ENCODE measurements around the gene XPR1. TPM values are rescaled to one million over a fixed set of nuclear protein-coding genes. Genes with fewer than 3 reads are reported as not detected.

The XPR1 gene
- total and polyA plus RNA-seq, 2 donors (not counting 3 experiments of a cell fraction or from before 2014, with no cell fraction given): 23.9 to 26.7 TPM

DNA sequence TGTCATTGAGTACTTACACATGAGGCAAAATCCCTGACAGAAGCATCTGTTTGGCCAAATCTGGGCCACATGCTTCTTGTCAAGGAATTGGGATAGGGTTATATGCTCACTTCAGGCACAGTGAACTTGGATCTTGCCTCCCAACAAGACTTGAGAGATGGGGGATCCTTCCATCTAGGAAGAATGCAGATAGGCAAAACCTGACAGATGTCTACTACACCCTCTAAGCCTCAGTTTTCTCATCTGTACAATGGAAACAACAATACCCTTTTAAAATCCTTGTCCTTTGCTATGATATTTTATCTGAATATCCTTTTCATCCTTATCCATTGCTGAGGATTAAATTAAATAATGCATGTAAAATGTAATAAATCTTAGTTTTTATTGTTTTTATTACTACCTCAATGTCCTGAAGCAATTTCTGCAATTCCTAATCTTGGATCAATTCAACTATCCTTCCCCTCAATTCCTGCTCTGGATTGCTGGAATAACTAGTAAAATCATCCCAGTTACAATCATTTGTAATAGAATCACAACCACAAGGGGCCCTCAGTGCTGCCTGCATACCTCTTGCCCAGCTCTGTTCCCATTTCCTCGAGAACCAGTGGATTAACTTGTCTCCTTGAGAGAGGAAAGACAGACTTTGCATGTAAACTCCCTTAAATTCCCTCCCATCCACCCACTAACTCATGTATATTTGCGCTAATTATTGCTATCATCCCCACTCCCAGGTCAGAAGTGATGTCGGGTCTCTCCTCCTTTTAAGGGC is 8.1 kb upstream of the XPR1 start:
- Histone ChIP-seq H3K4me1 (ENCODE audit: control insufficient read depth, extremely low read depth, insufficient read depth, low read length) (no peaks in the 10 kb centered on the region), H4K20me1 (replicated peaks; ENCODE audit: control insufficient read depth, extremely low read depth, insufficient read depth, low read length) (no peaks in the 10 kb centered on the region), H3K27ac (ENCODE audit: insufficient read depth, low read depth, low read length) (no peak overlapping the region), H3K9me3 (replicated peaks; ENCODE audit: control insufficient read depth, insufficient read depth, low read length) (no peaks in the 10 kb centered on the region), H3K9ac (replicated peaks; ENCODE audit: extremely low read depth, insufficient read depth, low read length) (no peak overlapping the region), H3K9me1 (replicated peaks; ENCODE audit: control insufficient read depth, extremely low read depth, insufficient read depth, low read length) (no peaks in the 10 kb centered on the region), H2AFZ (ENCODE audit: low read depth, low read length) (no peak overlapping the region), H3K4me3 (replicated peaks in 1 of 3; ENCODE audit: insufficient read depth in 1 of 3, low read depth in 1 of 3, low read length in 3 of 3) (no peak overlapping the region), H3K27me3 (ENCODE audit: control insufficient read depth in 2 of 2, insufficient read depth in 2 of 2, low read length in 2 of 2) (peaks cover 13 to 20% of the 10 kb centered on the region in 2 experiments), H3K4me2 (ENCODE audit: insufficient read depth, low read length) (no peak overlapping the region), H3K36me3 (ENCODE audit: control insufficient read depth in 2 of 2, extremely low read depth in 1 of 2, insufficient read depth in 2 of 2, low read length in 2 of 2) (no peaks in the 10 kb centered on the region), H3K79me2 (ENCODE audit: control insufficient read depth, insufficient read depth, low read length) (no peaks in the 10 kb centered on the region)
- ChIA-PET POLR2A (no interaction called here), CTCF (interaction anchor here (0.7 to 1.4 kb wide), 6 partner anchors 9 to 238 kb away, joined by 3 to 42 read pairs (median 4); no protein-coding TSS in a partner anchor)
- DNase-seq (ENCODE audit: low read depth, low spot score) (peak; percentile 30), FAIRE-seq (no peak)
- TF ChIP-seq, protein P1, sequence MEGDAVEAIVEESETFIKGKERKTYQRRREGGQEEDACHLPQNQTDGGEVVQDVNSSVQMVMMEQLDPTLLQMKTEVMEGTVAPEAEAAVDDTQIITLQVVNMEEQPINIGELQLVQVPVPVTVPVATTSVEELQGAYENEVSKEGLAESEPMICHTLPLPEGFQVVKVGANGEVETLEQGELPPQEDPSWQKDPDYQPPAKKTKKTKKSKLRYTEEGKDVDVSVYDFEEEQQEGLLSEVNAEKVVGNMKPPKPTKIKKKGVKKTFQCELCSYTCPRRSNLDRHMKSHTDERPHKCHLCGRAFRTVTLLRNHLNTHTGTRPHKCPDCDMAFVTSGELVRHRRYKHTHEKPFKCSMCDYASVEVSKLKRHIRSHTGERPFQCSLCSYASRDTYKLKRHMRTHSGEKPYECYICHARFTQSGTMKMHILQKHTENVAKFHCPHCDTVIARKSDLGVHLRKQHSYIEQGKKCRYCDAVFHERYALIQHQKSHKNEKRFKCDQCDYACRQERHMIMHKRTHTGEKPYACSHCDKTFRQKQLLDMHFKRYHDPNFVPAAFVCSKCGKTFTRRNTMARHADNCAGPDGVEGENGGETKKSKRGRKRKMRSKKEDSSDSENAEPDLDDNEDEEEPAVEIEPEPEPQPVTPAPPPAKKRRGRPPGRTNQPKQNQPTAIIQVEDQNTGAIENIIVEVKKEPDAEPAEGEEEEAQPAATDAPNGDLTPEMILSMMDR (IDR thresholded peaks at IDR 0.05; ENCODE audit: extremely low read depth in 1 of 2, insufficient read depth in 1 of 2, low read depth in 1 of 2, low read length in 2 of 2): peak in 1 of 2 donors; percentile 32
- no peak for TF ChIP-seq POLR2A (IDR thresholded peaks at IDR 0.05; ENCODE audit: low read depth, low read length)
- dilution Hi-C loops (cut with MboI; ENCODE audit: extremely low pct_ligation_motif_present, low sequenced_read_pairs): no loop called here
- intact Hi-C loops (cut with micrococcal nuclease): loop anchor here (2.0 kb wide), 1 partner anchor 91 kb away; no protein-coding TSS in a partner anchor
- BruUV-seq (replicated peaks): no TSS peak

DNA sequence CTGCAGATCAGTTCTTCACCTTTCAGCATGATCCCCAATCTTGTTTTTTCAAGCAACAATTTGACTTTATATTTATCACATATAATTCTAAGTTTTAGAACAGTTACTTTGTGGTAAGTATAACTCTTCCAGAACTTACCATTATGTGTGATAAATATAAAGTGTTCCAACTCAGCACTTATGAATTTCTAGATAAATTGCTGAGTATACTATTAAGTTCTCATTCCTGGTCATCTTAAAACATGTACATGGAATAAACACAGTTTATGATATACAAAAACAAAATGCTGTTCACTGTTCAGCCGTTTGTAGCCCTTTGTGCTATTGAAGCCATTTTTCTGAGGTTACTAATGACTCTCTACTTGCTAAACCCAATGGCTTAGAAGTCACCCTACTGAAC is 5.1 kb upstream of the XPR1 start:
- no TSS peak for BruUV-seq (replicated peaks)
- Histone ChIP-seq H3K27ac (ENCODE audit: insufficient read depth, low read depth, low read length) (no peak overlapping the region), H3K9me1 (replicated peaks; ENCODE audit: control insufficient read depth, extremely low read depth, insufficient read depth, low read length) (no peaks in the 10 kb centered on the region), H3K4me2 (ENCODE audit: insufficient read depth, low read length) (no peak overlapping the region), H3K9me3 (replicated peaks; ENCODE audit: control insufficient read depth, insufficient read depth, low read length) (no peaks in the 10 kb centered on the region), H3K79me2 (ENCODE audit: control insufficient read depth, insufficient read depth, low read length) (no peaks in the 10 kb centered on the region), H3K36me3 (ENCODE audit: control insufficient read depth in 2 of 2, extremely low read depth in 1 of 2, insufficient read depth in 2 of 2, low read length in 2 of 2) (no peaks in the 10 kb centered on the region), H3K9ac (replicated peaks; ENCODE audit: extremely low read depth, insufficient read depth, low read length) (no peak overlapping the region), H4K20me1 (replicated peaks; ENCODE audit: control insufficient read depth, extremely low read depth, insufficient read depth, low read length) (no peaks in the 10 kb centered on the region), H2AFZ (ENCODE audit: low read depth, low read length) (no peak overlapping the region), H3K4me1 (ENCODE audit: control insufficient read depth, extremely low read depth, insufficient read depth, low read length) (no peaks in the 10 kb centered on the region), H3K27me3 (ENCODE audit: control insufficient read depth in 2 of 2, insufficient read depth in 2 of 2, low read length in 2 of 2) (peaks cover 6 to 20% of the 10 kb centered on the region in 2 experiments), H3K4me3 (replicated peaks in 1 of 3; ENCODE audit: insufficient read depth in 1 of 3, low read depth in 1 of 3, low read length in 3 of 3) (no peak overlapping the region)
- FAIRE-seq (no peak), DNase-seq (ENCODE audit: low read depth, low spot score) (no peak)
- intact Hi-C loops (cut with micrococcal nuclease) (no loop called here), dilution Hi-C loops (cut with MboI; ENCODE audit: extremely low pct_ligation_motif_present, low sequenced_read_pairs) (no loop called here)
- TF ChIP-seq GATA2 (IDR thresholded peaks at IDR 0.05; ENCODE audit: insufficient read depth, insufficient read length, low read depth, low read length) (no peak), EZH2 (IDR thresholded peaks at IDR 0.05; ENCODE audit: borderline replicate concordance, low read depth, low read length, severe bottlenecking) (no peak)
- POLR2A ChIA-PET: no interaction called here
- CTCF ChIA-PET: interaction anchor here (1.9 to 2.9 kb wide), 2 partner anchors 10 to 236 kb away, joined by 5 to 22 read pairs; no protein-coding TSS in a partner anchor

Data from endothelial cell of umbilical vein (primary cell).